Measurements from ENCODE around the gene ABI3. TPM values are rescaled to one million over a fixed set of nuclear protein-coding genes. Genes with fewer than 3 reads are reported as not detected.

The ABI3 gene
- total and polyA plus RNA-seq, 9 of the 15 experiments (the other 6 are each of a cell fraction or from before 2014, with no cell fraction given) = not detected

GRCh38 chr17:49230636-49231562 is 20.4 kb downstream of the ABI3 start, which contains the start of gene PHOSPHO1 (continued):
- TF ChIP-seq, protein P1, sequence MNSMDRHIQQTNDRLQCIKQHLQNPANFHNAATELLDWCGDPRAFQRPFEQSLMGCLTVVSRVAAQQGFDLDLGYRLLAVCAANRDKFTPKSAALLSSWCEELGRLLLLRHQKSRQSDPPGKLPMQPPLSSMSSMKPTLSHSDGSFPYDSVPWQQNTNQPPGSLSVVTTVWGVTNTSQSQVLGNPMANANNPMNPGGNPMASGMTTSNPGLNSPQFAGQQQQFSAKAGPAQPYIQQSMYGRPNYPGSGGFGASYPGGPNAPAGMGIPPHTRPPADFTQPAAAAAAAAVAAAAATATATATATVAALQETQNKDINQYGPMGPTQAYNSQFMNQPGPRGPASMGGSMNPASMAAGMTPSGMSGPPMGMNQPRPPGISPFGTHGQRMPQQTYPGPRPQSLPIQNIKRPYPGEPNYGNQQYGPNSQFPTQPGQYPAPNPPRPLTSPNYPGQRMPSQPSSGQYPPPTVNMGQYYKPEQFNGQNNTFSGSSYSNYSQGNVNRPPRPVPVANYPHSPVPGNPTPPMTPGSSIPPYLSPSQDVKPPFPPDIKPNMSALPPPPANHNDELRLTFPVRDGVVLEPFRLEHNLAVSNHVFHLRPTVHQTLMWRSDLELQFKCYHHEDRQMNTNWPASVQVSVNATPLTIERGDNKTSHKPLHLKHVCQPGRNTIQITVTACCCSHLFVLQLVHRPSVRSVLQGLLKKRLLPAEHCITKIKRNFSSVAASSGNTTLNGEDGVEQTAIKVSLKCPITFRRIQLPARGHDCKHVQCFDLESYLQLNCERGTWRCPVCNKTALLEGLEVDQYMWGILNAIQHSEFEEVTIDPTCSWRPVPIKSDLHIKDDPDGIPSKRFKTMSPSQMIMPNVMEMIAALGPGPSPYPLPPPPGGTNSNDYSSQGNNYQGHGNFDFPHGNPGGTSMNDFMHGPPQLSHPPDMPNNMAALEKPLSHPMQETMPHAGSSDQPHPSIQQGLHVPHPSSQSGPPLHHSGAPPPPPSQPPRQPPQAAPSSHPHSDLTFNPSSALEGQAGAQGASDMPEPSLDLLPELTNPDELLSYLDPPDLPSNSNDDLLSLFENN (IDR thresholded peaks at IDR 0.05; ENCODE audit: low read depth in 2 of 2, low read length in 2 of 2) = no peak
- TF ChIP-seq POLR2AphosphoS5 (IDR thresholded peaks at IDR 0.05; ENCODE audit: control insufficient read depth, insufficient read depth, low read depth, low read length) (no peak), HIVEP1 (CRISPR knock-in tag; IDR thresholded peaks at IDR 0.05) (no peak), ZNF707 (CRISPR knock-in tag; conservative IDR thresholded peaks at IDR 0.05) (no peak), FOXA3 (CRISPR knock-in tag; conservative IDR thresholded peaks at IDR 0.05 in 1 of 2, IDR thresholded peaks at IDR 0.05 in 1 of 2) (0 out of 4 replicates have a peak, but pooled peaks of 1 of the 2 experiments have one; percentile 38), ZBTB7A (IDR thresholded peaks at IDR 0.05; ENCODE audit: borderline replicate concordance, control insufficient read depth, low read depth, low read length) (peak; percentile 48; the same call in 1 of the 2 replicates), CTCF (IDR thresholded peaks at IDR 0.05 in 2 of 3, conservative IDR thresholded peaks at IDR 0.05 in 1 of 3; ENCODE audit: insufficient read depth in 2 of 3, low read depth in 1 of 3, low read length in 3 of 3) (0 out of 6 replicates have a peak, but pooled peaks of 1 of the 3 experiments have one; percentile 4), BRCA1 (IDR thresholded peaks at IDR 0.05) (no peak), BRCA1 (CRISPR knock-in tag; IDR thresholded peaks at IDR 0.05) (no peak), ZNF239 (CRISPR knock-in tag; IDR thresholded peaks at IDR 0.05) (no peak), HOXB6 (CRISPR knock-in tag; IDR thresholded peaks at IDR 0.05; ENCODE audit: borderline replicate concordance) (no peak), RCOR1 (IDR thresholded peaks at IDR 0.05; ENCODE audit: borderline replicate concordance in 1 of 2, low read depth in 2 of 2, low read length in 2 of 2) (no peak), ZC3H11A (IDR thresholded peaks at IDR 0.05; ENCODE audit: low read depth, low read length) (no peak), HINFP (tag; conservative IDR thresholded peaks at IDR 0.05; ENCODE audit: low read depth) (no peak), HDAC3 (IDR thresholded peaks at IDR 0.05; ENCODE audit: borderline replicate concordance, partially characterized antibody) (no peak)
- TF ChIP-seq, protein P2, sequence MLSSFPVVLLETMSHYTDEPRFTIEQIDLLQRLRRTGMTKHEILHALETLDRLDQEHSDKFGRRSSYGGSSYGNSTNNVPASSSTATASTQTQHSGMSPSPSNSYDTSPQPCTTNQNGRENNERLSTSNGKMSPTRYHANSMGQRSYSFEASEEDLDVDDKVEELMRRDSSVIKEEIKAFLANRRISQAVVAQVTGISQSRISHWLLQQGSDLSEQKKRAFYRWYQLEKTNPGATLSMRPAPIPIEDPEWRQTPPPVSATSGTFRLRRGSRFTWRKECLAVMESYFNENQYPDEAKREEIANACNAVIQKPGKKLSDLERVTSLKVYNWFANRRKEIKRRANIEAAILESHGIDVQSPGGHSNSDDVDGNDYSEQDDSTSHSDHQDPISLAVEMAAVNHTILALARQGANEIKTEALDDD (IDR thresholded peaks at IDR 0.05) = no peak

Data from K562 (cell line).